ENCODE measurements around the gene CSF1R.
"Not testable (repeated sequence)": the region's sequence is repeated elsewhere in the genome, so short reads cannot be mapped to it uniquely, and the experiment has no call there.

The CSF1R gene

DNA sequence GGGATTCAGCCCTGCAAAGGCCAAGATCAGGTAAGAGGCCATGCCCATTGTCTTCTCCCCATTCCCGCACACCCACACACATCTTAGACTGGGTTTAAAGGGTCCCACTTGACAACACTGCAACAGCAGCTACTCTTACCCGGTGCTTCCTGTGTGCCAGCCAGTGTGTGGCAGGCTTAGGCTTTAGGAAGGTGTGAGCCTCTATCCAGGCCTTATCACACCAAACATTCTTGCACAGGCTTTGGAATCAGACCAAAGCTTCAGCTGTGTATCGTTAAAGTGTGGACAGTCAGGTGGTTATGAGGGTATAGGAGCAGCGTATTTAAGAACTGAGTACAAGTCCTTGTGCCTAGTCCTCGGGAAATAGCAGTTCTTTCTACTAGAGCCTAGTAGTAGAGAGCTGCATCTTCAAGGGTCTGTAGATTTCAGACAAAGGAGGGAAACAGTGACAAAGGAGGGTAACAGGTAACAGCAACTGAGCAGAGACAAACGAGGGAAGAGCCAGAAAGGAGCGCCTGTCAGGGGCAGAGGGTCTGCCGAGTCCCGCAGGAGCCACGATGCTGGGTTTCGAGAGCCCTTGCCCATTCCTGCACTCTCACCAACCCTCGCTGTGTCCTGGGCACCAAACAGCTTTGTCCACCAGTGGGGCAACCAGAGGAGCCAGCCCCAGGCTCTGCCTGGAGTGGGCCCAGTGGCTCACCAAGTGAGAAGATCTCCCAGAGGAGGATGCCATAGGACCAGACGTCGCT is 30.9 kb downstream of the CSF1R start:
- no peak for DNase-seq (ENCODE audit: low spot score)

DNA sequence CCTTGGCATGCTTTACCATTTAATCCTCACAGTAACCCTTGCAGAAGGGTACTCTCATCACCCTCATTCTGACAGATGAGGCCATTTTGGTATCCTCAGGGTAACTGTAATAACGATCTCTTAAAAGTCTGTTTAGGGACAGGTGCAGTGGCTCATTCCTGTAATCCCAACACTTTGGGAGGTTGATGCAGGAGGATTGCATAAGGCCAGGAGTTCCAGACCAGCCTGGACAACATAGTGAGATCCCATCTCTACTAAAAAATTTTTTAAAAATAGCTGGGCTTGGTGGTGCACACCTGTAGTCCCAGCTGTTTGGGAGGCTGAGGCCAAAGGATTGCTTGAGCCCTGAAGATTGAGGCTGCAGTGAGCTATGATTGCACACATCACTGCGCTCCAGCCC is 31.8 kb downstream of the CSF1R start:
- DNase-seq (ENCODE audit: low spot score): no peak

DNA sequence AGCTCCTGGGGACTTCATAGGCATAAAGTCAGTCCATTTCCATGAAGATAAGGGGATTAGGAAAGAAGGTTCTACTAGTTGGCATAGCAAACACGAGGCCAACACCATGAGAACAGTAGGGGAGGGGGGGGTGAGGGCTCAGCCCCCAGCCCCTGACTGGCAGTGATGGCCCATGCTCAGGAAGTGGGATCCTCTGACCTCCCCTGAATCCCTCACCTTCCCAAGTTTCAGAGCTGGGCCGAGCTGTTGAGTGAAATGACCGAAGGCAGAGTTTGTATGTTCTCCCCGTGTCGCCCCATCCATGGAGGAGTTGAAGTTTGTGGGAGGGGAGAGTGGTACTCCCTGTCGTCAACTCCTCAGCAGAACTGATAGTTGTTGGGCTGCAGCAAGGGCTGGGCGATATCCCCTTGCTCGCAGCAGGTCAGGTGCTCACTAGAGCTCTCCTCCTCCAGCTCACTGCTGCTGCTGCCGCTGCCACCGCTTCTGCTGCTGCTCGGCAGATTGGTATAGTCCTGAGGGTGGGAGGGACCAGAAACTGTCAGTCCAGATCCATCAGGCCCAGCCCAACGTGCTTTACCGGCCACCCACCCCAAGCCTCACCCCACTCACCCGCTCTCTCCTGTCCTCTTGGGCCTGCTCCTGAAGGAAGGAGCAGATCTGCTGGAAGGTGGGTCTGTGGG is 32.5 kb downstream of the CSF1R start:
- no peak for DNase-seq (ENCODE audit: low spot score)

DNA sequence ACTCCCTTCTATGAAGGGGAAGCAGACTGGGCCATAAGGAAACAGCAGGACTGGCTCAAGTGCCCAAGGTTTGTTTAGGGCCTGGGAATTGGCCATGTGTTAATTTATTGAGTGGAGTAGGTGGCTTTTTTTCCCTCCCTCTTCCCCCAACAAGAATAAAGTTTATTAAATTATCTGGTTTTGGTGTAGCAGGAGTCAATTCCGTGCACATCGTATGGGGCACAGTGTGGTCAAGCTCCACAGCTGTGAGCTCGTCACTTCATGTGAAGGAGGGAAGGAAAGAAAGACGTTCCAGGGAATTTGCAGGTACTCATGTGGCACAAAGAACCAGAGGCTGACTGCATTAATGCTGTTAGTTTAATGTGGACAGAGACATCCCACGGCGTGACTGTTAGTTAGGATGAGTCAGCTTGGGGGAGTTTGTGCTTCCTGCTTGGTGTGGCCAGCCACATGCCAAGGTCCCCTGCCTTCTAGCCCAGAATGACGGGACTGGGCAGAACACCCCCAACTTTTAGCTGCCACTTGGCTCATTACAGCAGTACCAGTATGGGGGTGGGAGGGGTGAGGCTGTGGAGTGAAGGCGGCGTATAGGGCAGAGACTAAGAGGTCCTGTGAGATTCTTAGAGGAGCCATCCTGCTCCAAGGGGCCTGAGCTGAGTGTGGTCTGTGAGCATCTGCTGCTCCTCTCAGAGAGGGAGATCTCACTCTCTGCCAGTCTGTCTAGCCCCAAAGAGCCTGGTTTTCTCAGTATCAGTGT is 33.2 kb downstream of the CSF1R start:
- DNase-seq (ENCODE audit: low spot score): no peak

DNA sequence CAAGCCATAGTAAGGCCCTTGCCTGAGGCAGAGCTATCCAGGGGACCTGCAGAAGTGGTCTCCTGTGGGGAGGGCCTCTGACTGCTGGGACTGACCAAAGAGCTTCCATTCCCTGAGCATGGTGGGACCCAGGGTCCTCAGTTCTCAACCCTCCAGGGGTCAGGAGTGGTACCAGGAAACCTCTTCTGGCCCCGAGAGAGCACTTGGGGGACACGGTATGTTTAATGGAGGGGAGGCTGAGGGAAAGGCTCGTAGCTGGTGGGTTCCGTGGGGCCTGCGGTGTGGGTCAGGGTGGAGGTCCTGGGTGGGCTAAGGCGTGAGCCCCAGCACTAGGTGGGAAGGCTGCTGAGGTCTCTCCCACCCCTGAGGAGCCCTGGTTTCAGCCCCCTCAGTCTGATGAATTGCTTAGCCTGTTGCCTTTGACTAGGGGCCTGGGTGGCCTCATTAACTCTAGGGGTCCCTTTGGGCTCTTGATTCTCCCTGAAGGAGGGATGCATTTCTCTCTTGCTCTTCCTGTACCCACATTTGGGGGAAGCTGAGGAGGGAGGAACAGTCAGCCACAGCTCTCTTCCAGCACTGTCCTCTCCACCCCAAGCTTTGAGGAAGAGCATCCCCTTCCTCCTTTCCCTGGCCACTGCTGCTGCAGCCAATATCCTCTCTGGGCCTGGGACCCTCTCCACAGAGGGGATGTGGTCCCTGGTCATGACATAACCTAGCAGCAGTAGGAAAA is 34.0 kb downstream of the CSF1R start:
- DNase-seq (ENCODE audit: low spot score): no peak

DNA sequence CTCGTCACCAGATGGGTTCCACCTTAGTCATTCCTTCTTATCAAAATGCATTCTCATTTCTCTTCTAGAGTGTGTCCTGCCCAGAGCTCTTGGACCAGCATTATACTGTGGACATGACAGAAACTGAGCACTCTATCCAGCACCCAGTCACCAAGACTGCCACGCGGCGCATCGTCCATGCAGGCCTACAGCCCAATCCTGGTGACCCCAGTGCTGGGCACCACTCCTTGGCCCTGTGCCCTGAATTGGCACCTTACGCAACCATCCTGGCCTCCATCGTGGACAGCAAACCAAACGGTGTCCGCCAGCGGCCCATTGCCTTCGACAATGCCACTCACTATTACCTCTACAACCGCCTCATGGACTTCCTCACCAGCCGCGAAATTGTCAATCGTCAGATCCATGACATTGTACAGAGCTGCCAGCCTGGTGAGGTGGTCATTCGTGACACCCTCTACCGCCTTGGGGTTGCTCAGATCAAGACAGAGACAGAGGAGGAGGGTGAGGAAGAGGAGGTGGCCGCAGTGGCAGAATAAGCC is 34.6 kb downstream of the CSF1R start:
- no peak for DNase-seq (ENCODE audit: low spot score)

DNA sequence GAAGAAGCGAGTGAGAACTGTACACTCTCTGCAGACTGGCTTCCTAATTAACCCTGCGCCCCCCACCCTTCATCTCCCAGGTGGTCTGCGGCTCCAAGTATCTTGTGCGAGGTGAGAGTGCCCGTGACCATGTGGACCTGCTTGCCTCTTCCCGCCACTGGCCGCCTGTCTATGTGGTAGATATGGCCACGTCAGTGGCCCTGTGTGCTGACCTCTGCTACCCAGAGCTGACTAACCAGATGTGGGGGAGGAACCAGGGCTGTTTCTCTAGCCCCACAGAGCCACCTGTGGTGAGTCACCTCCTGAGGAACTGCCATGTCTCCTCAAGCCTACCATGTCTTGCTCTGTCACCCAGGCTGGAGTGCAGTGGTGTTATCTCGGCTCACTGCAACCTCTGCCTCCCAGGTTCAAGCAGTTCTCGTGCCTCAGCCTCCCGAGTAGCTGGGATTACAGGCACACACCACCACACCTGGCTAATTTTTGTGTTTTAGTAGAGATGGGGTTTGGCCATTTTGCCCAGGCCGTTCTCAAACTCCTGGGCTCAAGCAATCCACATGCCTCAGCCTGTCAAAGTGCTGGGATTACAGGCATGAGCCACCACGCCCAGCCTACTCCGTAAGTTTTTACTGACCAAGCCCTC is 36.1 kb downstream of the CSF1R start:
- DNase-seq (ENCODE audit: low spot score): not testable (repeated sequence)

DNA sequence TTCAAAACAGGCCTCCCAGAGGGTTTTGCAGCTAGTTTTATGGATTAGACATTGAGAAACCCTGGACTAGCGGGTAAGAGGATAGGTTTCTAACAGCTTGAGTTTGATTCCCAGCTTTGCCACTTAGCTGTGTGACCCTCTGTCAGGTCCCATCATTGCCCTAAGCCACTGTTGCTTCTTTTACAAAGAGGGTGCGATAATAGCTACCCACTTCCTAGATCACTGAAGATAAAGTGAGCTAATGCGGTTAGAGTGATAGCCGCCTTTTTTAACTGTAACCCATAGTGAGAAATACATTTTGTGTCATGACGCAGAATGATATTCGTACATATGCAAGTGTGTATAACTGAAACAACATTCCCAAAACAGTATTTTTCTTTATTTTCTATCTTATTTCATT is 40.3 kb downstream of the CSF1R start:
- peak; percentile 27 for DNase-seq (ENCODE audit: low spot score)

DNA sequence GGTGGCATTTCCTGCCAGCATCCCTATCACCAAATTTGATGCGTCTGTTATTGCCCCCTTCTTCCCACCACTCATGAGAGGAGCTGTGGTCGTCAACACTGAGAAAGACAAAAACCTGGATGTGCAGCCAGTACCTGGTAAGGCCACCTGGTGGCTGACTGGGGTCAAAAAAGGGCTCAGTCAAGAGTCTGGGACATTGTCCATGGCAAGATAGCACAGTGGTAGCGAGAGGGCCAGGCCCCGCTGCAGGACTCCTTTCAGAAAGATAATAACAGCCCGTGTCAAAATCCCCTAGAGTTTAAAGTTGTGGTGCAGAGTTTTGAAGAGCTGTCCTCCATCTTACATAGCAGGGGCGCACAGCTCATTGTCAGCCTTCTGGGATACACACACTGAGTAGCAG is 40.8 kb downstream of the CSF1R start:
- no peak for DNase-seq (ENCODE audit: low spot score)

DNA sequence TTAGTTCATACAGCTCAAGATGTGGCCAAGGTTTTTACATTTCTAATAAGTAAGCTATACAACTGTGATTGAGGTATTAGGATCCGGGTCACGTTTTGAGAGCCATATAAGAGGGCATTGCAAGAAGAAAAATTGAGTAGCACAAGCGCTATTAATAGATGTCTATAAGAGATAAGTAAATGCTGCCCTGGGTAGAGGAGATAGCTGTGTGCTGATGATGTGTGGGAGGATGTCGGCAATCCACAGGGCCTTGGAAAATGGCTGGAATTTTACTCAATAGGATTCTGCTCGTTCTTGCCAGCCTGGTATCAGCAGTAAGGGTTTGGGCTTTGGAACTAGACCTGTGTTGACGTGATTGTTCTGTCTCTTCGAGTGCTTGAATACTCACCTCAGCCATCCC is 41.6 kb downstream of the CSF1R start:
- no peak for DNase-seq (ENCODE audit: low spot score)

DNA sequence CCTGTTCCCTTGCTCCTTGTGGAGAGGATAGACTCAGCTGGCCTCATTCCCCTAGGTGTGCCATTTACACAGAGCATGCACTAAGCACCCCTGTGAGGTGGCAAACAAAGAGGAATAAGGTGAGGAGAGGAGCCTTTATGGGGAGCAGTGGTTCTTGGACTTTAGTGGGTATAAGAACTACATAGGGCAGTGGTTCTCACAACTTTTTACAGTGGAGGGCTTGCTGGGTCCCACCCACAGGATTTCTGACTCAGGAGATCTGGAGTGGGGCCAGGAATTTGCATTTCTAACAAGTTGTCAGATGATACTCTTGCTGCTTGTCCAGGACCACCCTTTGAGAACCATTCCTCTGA is 42.0 kb downstream of the CSF1R start:
- DNase-seq (ENCODE audit: low spot score): no peak

DNA sequence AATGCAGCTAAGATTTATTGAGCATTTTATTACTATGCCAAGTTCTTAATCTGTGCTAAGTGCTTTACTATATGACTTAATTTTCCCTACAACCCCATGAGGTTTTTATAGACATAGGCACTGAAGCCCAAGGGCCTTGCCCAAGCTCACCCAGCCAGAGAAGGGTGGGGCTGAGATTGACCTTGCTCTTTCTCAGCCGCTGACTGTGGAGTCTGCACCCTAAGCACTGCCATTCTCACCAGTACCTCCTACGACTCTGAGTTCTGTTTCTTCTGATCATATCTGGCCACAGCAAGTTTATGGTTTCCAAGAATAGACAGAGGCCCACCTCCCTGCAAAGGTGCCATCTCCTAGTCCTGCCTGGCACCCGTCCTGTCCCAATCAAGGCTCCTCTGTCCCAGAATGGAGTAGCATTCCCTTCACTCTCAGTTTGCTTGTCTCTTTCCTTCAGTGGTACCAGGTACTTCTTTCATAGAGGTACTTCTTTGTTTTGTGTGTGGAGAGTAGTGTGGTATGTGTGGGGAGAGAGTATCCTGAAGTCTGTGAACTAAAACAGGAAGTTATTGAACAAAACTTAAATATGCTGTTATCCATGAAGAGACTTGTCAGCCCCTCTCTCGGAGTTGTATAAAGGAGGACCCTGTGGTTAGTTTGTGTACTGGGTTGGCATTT is 42.6 kb downstream of the CSF1R start:
- DNase-seq (ENCODE audit: low spot score): no peak

DNA sequence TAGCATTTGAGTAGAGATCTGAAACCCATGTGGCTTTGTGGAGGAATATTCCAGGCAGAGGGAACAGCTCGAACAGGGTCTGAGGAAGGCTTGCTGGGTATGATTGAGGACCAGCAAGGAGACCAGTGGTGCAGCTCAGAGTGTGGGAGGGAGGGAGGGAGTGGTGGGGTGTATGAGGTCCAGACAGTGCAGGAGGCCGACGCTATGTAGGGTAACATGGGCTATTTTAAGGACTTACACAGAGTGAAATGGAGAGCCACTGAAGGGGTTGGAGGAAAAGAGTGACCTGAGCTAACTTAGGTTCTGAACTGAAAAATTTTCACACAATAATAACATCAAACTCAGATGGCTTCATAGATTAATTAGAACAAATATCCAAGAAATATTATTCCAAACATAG is 43.9 kb downstream of the CSF1R start:
- DNase-seq (ENCODE audit: low spot score): no peak

DNA sequence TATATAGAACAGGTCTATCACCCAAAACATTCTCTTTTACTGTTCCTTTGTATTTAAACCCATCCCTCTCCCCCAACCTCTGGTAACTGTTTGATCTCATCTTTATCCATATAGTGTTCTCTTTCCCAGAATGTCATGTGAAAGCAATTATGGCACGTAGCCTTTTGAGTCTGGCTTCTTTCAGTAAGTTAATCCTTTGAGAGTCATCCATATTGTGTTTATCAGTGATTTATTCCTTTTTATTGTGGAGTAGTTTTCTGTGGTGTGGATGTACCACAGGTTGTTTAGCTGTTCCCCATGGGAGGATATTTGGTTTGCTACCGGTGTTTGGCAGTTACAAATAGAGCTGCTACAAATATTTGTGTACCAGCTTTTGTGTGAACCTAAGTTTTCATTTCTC is 47.8 kb downstream of the CSF1R start:
- no peak for DNase-seq (ENCODE audit: low spot score)

DNA sequence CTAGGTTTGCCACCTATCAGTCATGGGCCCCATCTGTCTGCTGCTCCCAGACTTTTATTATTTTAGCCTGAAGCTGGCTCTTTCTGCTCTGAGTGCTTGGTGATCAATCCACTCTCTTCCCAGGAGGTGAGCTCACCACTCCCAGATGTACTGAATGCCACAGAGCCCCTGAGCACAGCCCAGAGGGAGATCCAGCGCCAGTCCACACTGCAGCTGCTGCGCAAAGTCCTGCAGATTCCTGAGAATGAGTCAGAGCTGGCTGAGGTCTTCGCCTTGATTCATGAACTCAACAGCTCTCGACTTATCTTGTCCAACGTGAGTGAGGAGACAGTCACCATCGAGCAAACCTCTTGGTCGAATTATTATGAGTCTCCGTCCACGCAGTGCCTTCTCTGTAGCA is 49.8 kb downstream of the CSF1R start:
- no peak for DNase-seq (ENCODE audit: low spot score)

DNA sequence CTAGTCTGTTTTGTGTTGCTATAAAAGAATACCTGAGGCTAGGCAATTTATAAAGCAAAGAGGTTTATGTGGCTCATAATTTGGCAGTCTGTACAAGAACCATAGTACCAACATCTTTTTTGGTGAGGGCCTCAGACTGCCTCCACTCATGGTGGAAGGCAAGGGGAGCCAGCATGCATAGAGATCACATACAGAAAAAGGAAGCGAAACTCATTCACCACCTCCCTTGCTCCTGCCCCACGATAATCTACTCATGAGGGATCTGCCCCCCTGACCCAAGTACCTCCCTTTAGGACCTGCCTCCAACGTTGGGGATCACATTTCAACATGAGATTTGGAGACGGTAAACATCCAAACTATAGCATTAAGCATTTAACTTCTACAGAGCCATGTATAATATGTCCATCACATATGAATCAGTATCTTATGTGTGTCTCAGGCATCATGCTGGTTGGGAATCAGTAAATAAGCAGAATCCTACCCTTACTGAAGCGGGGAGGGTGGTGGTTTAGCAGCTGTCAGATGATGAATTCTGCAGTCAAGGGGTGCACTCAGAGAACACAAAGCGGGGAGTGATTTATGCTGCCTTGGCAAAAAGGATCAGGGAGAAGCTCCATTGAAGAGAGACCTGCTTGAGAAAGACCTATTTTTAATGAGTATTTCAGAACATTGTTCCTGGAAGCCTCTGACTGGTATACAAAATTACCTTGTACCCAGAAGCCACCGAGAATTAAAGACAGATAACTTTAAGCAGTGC is 51.0 kb downstream of the CSF1R start:
- DNase-seq (ENCODE audit: low spot score): no peak

DNA sequence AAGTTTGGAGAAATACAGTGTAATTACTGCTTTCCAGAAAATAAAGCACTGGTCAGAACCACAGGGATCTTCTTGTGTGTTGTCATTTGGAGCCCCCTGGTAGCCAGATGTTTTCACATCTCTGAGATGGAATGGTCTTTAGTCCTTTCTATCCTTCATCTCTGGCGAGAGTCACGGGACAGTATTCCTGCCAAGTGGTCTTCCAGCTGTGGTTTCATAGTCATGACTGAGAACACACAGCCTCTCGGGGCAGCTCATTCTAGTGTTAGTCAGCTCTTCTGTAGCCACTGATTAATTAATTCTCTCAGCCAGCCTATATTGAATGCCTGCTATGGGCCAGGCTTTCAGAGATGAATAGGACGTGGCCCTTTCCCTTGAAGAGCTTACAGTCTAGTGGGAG is 51.7 kb downstream of the CSF1R start:
- no peak for DNase-seq (ENCODE audit: low spot score)

DNA sequence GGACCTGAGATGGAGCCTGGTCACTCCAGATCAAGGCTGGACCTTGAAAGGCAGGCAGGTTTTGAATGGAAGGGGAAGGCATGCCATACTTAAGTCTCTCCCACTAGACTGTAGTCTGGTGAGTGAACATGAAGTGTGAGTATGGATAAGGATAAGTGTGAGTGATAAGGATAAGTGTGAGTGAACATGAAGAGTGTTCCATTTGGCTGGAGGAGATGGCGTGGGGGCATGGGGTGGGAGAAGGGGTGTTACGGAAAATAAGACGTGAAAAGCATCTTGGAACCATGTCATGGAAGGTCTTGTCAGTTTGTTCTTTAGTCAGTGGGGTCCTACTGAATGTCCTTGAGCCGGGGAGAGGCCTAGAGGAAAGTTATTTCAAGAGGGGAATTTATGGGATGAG is 53.0 kb downstream of the CSF1R start:
- no peak for DNase-seq (ENCODE audit: low spot score)

DNA sequence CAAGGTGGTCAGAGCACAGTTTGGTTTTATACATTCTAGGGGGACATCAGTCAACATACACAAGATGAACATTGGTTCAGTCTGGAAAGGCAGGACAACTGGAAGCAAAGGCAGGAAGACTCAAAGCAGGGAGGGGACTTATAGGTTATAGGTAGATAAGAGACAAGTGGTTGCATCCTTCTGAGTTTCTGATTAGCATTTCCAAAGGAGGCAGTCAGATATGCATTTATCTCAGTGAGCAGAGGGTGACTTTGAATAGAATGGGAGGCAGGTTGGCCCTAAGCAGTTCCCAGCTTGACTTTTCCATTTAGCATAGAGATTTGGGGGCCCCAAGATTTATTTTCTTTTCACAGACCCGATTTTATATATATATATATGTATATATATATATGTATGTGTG is 58.3 kb downstream of the CSF1R start:
- DNase-seq (ENCODE audit: low spot score): not testable (repeated sequence)

DNA sequence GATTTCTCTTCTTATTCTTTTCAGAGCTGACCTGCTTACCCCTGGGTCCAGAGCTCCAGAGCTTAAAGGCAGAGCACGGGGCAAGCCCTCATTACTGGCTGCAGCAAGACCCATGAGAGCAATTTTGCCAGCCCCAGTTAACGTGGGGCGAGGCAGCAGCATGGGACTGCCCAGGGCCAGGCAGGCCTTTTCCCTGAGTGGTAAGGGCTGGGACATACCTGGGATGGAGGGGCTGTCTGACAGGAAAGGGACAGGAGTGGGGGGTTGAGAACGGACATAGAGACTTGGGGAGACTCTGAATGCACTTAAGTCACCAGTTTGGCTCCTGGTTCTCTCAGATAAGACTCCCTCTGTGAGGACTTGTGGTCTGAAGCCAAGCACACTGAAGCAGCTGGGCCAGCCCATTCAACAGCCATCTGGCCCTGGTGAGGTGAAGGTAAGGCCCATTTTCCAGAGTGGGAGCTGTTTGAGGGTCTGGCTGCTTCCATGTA is 59.6 kb downstream of the CSF1R start:
- DNase-seq (ENCODE audit: low spot score): no peak

All from CD4-positive, alpha-beta T cell treated with Interleukin-15 for 4 hours (primary cell).